Fibroblast of the aortic adventitia (primary cell): ENCODE measurements around the gene RYR3. TPM values are rescaled to one million over a fixed set of nuclear protein-coding genes. Genes with fewer than 3 reads are reported as not detected.

Experiments used
- DNase-seq: peaks from one replicate; pipeline ENCODE4 v3.0.0-alpha.2; 2010; ENCODE audit warnings: low read depth
- H3K4me3 ChIP-seq: 2 replicates; pipeline ENCODE4 v1.5.1; 2011; ENCODE audit warnings: low read depth, mild to moderate bottlenecking, control low read depth, low read length, moderate library complexity
- CTCF ChIP-seq: IDR thresholded peaks from 2 replicates; pipeline ENCODE4 v1.5.1; 2011; ENCODE audit warnings: mild to moderate bottlenecking, low read length, control low read depth, inconsistent platforms; ENCODE audit not compliant: insufficient read depth
- total RNA-seq: library from RNA; depleted of rRNA; stranded (reverse); fragments of >200 nt; gene quantifications from 2 replicates; pipeline ENCODE4 v1.2.3, GENCODE V29; 2012; ENCODE audit warnings: low replicate concordance

RYR3 gene
- total RNA-seq, 1 donor: not detected

- H3K4me3 ChIP-seq: no peak overlapping the region
- DNase-seq: no peak
- TF ChIP-seq CTCF: no peak
Observed at GRCh38 chr15:33473714-33474113, 162.9 kb downstream of the RYR3 start.

- DNase-seq: no peak
- TF ChIP-seq CTCF: no peak
Observed at GRCh38 chr15:33476076-33476475, 165.3 kb downstream of the RYR3 start.

GRCh38 chr15:33476908-33477307, 166.1 kb downstream of the RYR3 start:
- no peak for TF ChIP-seq CTCF
- no peak for DNase-seq

More at GRCh38 chr15:33476076-33476475, 165.3 kb downstream of the RYR3 start:
- no peak overlapping the region for H3K4me3 ChIP-seq

GRCh38 chr15:33489335-33489734, 178.6 kb downstream of the RYR3 start:
- TF ChIP-seq CTCF: no peak
- H3K4me3 ChIP-seq: no peak overlapping the region
- DNase-seq: no peak

More at GRCh38 chr15:33476908-33477307, 166.1 kb downstream of the RYR3 start:
- no peak overlapping the region for H3K4me3 ChIP-seq

- no peak for TF ChIP-seq CTCF
- H3K4me3 ChIP-seq: no peak overlapping the region
- DNase-seq: no peak
Observed at GRCh38 chr15:33490703-33491102, 179.9 kb downstream of the RYR3 start.

- no peak for DNase-seq
- no peak overlapping the region for H3K4me3 ChIP-seq
- no peak for TF ChIP-seq CTCF
Observed at GRCh38 chr15:33492434-33493052, 181.8 kb downstream of the RYR3 start.

GRCh38 chr15:33494306-33494705, 183.5 kb downstream of the RYR3 start:
- H3K4me3 ChIP-seq: no peak overlapping the region
- DNase-seq: no peak
- TF ChIP-seq CTCF: no peak
